GM19397 (cell line): ENCODE measurements around the gene IGFBP2.

Source experiments
- ATAC-seq: cut with Tn5 transposase; IDR thresholded peaks from one replicate; pipeline ENCODE4 v1.9.1; 2021; ENCODE audit warnings: mild to moderate bottlenecking, moderate library complexity; ENCODE audit not compliant: unreplicated experiment

IGFBP2 gene

DNA sequence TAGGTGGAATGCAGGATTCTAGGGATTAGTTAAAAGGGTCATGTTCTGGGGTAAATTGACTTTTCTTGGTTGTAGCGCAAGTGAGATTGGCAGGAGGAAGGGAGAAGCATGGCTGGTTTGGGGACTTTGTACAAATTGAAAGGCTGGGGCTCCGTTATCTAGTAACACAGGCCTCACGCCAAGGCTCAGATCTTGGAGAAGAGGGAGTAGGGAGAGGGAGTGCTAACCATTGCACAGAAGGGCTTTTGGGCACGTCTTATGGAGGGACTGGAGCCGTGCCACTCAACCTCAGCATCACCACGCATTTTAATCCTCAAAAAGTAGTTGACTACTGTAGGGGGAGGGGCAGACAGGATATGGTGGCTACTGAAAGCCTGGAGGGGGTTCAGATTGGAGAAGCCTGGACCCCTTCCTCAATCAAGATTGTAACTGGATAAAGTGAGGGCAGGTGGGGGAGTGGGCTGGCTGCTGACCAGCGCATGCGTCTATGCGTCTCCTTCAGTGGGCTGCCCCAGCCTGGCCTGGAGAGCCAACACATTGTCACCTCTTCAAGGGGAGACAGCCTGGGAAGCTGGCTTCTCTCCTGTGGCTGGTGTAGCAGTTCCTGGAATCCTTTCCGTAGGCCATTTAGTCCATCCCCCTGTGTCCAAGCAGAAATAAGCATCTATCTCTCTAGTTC is 47.9 kb downstream of the IGFBP2 start:
- ATAC-seq: no peak

DNA sequence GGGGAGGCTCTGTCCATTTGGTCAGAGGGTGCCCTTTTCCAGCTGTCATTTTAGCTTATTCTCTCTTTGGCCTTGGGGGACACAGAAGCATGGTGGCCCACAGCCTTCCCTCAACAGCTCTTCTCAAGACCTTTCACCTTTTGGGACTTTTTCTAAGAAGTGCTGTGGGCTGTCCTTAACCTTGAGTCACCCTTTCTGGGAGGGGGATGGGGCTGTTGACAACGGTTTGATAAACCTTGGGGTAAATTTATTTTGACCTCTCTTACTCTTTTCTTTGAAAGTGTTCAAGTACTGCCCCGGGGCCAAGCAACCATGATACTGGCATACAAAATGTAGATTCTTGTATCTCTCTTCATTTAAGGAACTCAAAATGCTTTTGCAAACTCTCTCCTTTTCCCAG is 48.5 kb downstream of the IGFBP2 start:
- no peak for ATAC-seq

GRCh38 chr2:216683846-216684245 is 50.6 kb downstream of the IGFBP2 start:
- no peak for ATAC-seq

GRCh38 chr2:216685327-216685875 is 52.2 kb downstream of the IGFBP2 start:
- ATAC-seq: no peak

GRCh38 chr2:216687111-216687510 is 53.9 kb downstream of the IGFBP2 start:
- no peak for ATAC-seq

- ATAC-seq: no peak
These were observed 54.4 kb downstream of the IGFBP2 start for GRCh38 chr2:216687646-216688045.

GRCh38 chr2:216688731-216689340 is 55.6 kb downstream of the IGFBP2 start:
- ATAC-seq: no peak

DNA sequence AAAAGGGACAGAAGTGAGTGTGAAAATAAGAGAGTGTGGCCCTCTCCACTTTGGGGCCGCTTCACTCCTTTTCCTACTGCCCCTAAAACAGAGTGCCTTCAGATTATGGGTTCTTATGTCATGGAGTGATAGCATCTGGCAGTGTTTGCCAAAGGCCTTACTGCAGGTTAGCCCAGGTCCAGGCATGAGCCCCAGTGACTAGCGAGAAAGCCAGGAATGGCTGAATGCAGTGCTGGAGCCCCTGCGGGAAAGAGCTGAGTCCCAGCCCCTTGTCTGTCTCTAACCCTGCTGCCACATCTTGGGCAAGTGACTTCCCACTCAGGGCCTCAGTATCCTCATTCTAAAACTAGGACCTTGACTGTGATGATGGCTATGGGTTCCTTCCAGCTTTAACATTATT is 56.2 kb downstream of the IGFBP2 start:
- ATAC-seq: no peak

- no peak for ATAC-seq
These were observed 57.2 kb downstream of the IGFBP2 start for GRCh38 chr2:216690456-216690852.

GRCh38 chr2:216690853-216691741 is 57.9 kb downstream of the IGFBP2 start:
- no peak for ATAC-seq

- no peak for ATAC-seq
These were observed 59.6 kb downstream of the IGFBP2 start for GRCh38 chr2:216692636-216693413.

GRCh38 chr2:216693414-216694080 is 60.3 kb downstream of the IGFBP2 start:
- no peak for ATAC-seq

GRCh38 chr2:216694082-216694825 is 61.0 kb downstream of the IGFBP2 start:
- no peak for ATAC-seq

GRCh38 chr2:216694826-216695217 is 61.6 kb downstream of the IGFBP2 start:
- ATAC-seq: no peak

GRCh38 chr2:216695401-216695821 is 62.2 kb downstream of the IGFBP2 start, which contains the start of gene IGFBP5:
Gene IGFBP5 (minus strand): TSS chr2:216695549. CDS start chr2:216694775, 774 bp downstream.
- ATAC-seq: no peak

GRCh38 chr2:216696321-216696720 is 63.1 kb downstream of the IGFBP2 start:
- no peak for ATAC-seq

GRCh38 chr2:216696751-216697560 is 63.7 kb downstream of the IGFBP2 start:
- no peak for ATAC-seq

DNA sequence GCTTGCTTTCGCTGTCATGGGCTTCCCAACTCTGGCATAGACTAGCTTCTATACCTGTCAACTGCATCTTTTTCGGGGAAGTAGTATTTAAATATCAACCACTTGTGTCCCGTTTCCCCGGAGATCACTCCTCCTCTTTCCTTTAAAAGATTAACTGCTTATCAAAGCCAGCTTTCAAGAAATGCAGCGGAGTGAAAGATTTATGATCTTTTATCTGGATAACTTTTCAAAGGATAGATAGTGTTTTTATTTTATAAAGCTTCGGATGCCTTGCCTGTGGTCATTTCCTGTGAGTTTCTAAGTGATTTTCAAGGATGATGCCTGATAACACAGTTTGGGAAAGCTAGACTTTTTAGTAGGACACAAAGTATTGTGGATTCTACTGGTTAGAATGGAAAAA is 65.1 kb downstream of the IGFBP2 start:
- ATAC-seq: no peak

DNA sequence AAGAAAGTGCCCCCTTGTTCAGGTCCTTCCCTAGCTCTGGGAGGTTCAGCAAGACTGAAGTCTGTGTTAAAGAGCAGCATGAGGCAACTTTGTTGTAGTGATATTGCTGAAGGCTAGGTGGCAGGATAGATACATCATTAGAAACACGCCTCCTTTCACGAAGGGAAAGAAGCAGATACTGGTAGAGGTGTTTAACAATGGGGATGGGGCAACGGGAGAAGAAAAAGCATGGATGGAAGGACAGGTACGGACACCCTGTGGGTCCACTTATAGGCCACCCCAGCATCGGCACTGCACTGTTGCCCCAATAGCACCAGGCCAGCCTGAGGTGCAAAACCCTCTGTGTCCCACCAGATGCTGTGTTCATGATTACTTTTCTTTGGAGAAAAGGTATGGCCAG is 65.7 kb downstream of the IGFBP2 start:
- no peak for ATAC-seq
